DOHH2 (cell line): Measurements from ENCODE around the gene SCAP.

Experiments used
- H3F3A ChIP-seq: fragments of 200-600 bp; sonication (generic), shearing (Covaris generic); 2 replicates; pipeline ENCODE4 v1.6.0; 2016; ENCODE audit warnings: antibody characterized with exemption, mild to moderate bottlenecking; ENCODE audit not compliant: control insufficient read depth, insufficient read depth
- H3K27ac ChIP-seq: fragments of 200-600 bp; sonication (generic); 2 replicates; pipeline ENCODE4 v1.5.1; 2014; ENCODE audit warnings: low read depth, mild to moderate bottlenecking, low read length, moderate library complexity
- H3K27me3 ChIP-seq: fragments of 200-600 bp; sonication (generic); 2 replicates; pipeline ENCODE4 v1.6.1; 2014; ENCODE audit warnings: mild to moderate bottlenecking, low read length, mixed read lengths; ENCODE audit not compliant: control insufficient read depth
- H3K36me3 ChIP-seq: fragments of 200-600 bp; sonication (generic); 2 replicates; pipeline ENCODE4 v1.6.1; 2014; ENCODE audit warnings: mild to moderate bottlenecking, low read length, moderate library complexity, mixed read lengths; ENCODE audit not compliant: control insufficient read depth
- H3K4me1 ChIP-seq: fragments of 200-600 bp; sonication (generic); 2 replicates; pipeline ENCODE4 v1.6.1; 2014; ENCODE audit warnings: mild to moderate bottlenecking, low read length, mixed read lengths; ENCODE audit not compliant: control insufficient read depth
- H3K4me2 ChIP-seq: fragments of 200-600 bp; sonication (generic); 2 replicates; pipeline ENCODE4 v1.6.0; 2014; ENCODE audit warnings: mild to moderate bottlenecking, low read length, moderate library complexity
- H3K4me3 ChIP-seq: fragments of 200-600 bp; sonication (generic); 2 replicates; pipeline ENCODE4 v1.5.1; 2014; ENCODE audit warnings: mild to moderate bottlenecking, low read length, mixed read lengths
- H3K79me2 ChIP-seq: fragments of 200-600 bp; sonication (generic); 2 replicates; pipeline ENCODE4 v1.6.1; 2014; ENCODE audit warnings: mild to moderate bottlenecking, low read length, mixed read lengths; ENCODE audit not compliant: control insufficient read depth
- H3K9me2 ChIP-seq: fragments of 200-600 bp; sonication (generic); replicated peaks from 2 replicates; pipeline ENCODE4 v1.6.1; 2014; ENCODE audit warnings: mild to moderate bottlenecking, low read length, mixed read lengths; ENCODE audit not compliant: control insufficient read depth
- H3K9me3 ChIP-seq: fragments of 200-600 bp; sonication (generic); 2 replicates; pipeline ENCODE4 v1.6.1; 2014; ENCODE audit warnings: antibody characterized with exemption, low read length, mixed read lengths; ENCODE audit not compliant: control insufficient read depth, insufficient read depth
- H4K20me1 ChIP-seq: fragments of 200-600 bp; sonication (generic); 2 replicates; pipeline ENCODE4 v1.6.0; 2014; ENCODE audit warnings: low read depth, mild to moderate bottlenecking, antibody characterized with exemption, low read length, moderate library complexity; ENCODE audit not compliant: control insufficient read depth, insufficient read depth
- CTCF ChIP-seq: fragments of 200-600 bp; sonication (generic); IDR thresholded peaks from one replicate; pipeline ENCODE4 v1.5.1; 2014; ENCODE audit warnings: antibody characterized with exemption, mild to moderate bottlenecking, low read depth, low read length; ENCODE audit not compliant: poor library complexity, severe bottlenecking
- EZH2phosphoT487 ChIP-seq: fragments of 200-600 bp; sonication (generic); IDR thresholded peaks from 2 replicates; pipeline ENCODE4 v1.6.1; 2017; ENCODE audit warnings: borderline replicate concordance, mild to moderate bottlenecking, antibody characterized with exemption, low read length, moderate library complexity, mixed read lengths

The SCAP gene

GRCh38 chr3:47429476-47430270, 46.1 kb downstream of the SCAP start:
- no peak for TF ChIP-seq CTCF
- no peak for TF ChIP-seq EZH2phosphoT487
- no peak overlapping the region for H3K4me2 ChIP-seq
- no peak overlapping the region for H3K4me3 ChIP-seq
- peaks cover 52% of the 10 kb centered on the region for H3K36me3 ChIP-seq
- H3K79me2 ChIP-seq = no peaks in the 10 kb centered on the region
- H3K27me3 ChIP-seq = no peaks in the 10 kb centered on the region
- H4K20me1 ChIP-seq = no peaks in the 10 kb centered on the region
- H3K27ac ChIP-seq = no peak overlapping the region
- no peaks in the 10 kb centered on the region for H3K4me1 ChIP-seq
- no peaks in the 10 kb centered on the region for H3F3A ChIP-seq
- no peaks in the 10 kb centered on the region for H3K9me2 ChIP-seq
- no peaks in the 10 kb centered on the region for H3K9me3 ChIP-seq

- H3K9me2 ChIP-seq = no peaks in the 10 kb centered on the region
- H3K27me3 ChIP-seq = no peaks in the 10 kb centered on the region
- H3F3A ChIP-seq = no peaks in the 10 kb centered on the region
- H3K4me3 ChIP-seq = no peak overlapping the region
- H3K36me3 ChIP-seq = peaks cover 50% of the 10 kb centered on the region
- no peak overlapping the region for H3K27ac ChIP-seq
- no peaks in the 10 kb centered on the region for H3K4me1 ChIP-seq
- no peaks in the 10 kb centered on the region for H3K79me2 ChIP-seq
- no peak overlapping the region for H3K4me2 ChIP-seq
- no peaks in the 10 kb centered on the region for H4K20me1 ChIP-seq
- no peaks in the 10 kb centered on the region for H3K9me3 ChIP-seq
- TF ChIP-seq EZH2phosphoT487 (no peak), CTCF (no peak)
Measured at GRCh38 chr3:47428662-47429061, 47.1 kb downstream of the SCAP start.

- Histone ChIP-seq H4K20me1 (no peaks in the 10 kb centered on the region), H3K27me3 (no peaks in the 10 kb centered on the region), H3K4me1 (no peaks in the 10 kb centered on the region), H3K36me3 (peaks cover 48% of the 10 kb centered on the region), H3K9me3 (no peaks in the 10 kb centered on the region), H3K4me3 (no peak overlapping the region), H3K4me2 (no peak overlapping the region), H3K27ac (no peak overlapping the region), H3K9me2 (no peaks in the 10 kb centered on the region), H3K79me2 (no peaks in the 10 kb centered on the region), H3F3A (no peaks in the 10 kb centered on the region)
- TF ChIP-seq CTCF (no peak), EZH2phosphoT487 (no peak)
Measured at GRCh38 chr3:47427866-47428265, 47.9 kb downstream of the SCAP start.
